GM10266 (cell line): ENCODE data around the gene DHRS7C.
"Not testable (repeated sequence)": the region's sequence is repeated elsewhere in the genome, so short reads cannot be mapped to it uniquely, and the experiment has no call there.

ENCODE experiments used
- DNase-seq: peaks from one replicate; pipeline ENCODE4 v3.0.0; 2012; ENCODE audit errors: extremely low spot score
- CTCF ChIP-seq: IDR thresholded peaks from 2 replicates; pipeline ENCODE4 v1.5.1; 2012; ENCODE audit warnings: mild to moderate bottlenecking, low read depth; ENCODE audit not compliant: control insufficient read depth, insufficient read depth; ENCODE audit errors: missing control alignments

The DHRS7C gene

GRCh38 chr17:9798724-9799123 is 7.3 kb upstream of the DHRS7C start:
- DNase-seq = no peak
- TF ChIP-seq CTCF = no peak

- DNase-seq = no peak
- no peak for TF ChIP-seq CTCF
These were observed 6.6 kb upstream of the DHRS7C start for GRCh38 chr17:9798008-9798407.

- no peak for DNase-seq
- TF ChIP-seq CTCF = no peak
These were observed 919 bp upstream of the DHRS7C start for GRCh38 chr17:9792181-9792840.

- no peak for DNase-seq
- TF ChIP-seq CTCF = no peak
These were observed 1.1 kb downstream of the DHRS7C start for GRCh38 chr17:9790316-9790715.

DNA sequence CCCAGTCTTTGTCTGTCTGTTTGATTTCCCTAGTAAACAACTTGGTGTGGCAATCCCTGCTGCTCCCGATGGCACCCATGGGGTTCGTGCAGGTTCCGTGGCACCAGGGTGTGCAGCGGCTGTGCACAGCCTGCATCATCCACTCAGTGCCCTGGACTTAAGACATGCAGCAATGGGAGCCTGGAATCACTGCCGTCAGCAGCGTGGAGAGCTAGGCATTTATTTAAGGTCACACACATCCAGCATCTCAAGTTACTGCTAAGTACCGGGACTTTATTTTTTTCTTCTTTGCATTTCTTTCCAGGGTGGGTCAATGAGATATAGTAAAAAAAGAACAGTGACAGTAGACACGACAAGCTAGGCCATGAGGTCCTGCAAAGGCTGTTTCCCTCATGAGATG is 2.8 kb downstream of the DHRS7C start:
- TF ChIP-seq CTCF = no peak
- no peak for DNase-seq

DNA sequence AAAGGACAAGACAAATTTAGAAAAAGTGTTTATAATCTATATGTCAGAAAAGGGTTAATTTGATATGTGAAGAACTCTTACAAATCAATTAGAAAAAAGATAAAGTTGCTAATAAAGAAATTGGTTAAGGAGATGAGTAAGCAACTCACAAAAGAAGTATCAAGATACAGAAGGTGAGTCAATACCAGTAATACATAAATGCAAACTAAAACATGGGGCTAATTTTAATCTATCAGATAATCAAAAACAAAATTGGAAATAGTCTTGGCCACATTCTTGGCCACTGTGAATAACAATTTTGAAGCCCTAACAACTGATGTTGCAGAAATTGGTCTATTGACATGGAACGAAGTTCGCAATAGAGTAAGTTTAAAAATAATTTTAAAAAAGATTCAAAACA is 6.8 kb downstream of the DHRS7C start:
- no peak for TF ChIP-seq CTCF
- DNase-seq = no peak

- DNase-seq = not testable (repeated sequence)
These were observed 7.9 kb downstream of the DHRS7C start for GRCh38 chr17:9783465-9783864.

DNA sequence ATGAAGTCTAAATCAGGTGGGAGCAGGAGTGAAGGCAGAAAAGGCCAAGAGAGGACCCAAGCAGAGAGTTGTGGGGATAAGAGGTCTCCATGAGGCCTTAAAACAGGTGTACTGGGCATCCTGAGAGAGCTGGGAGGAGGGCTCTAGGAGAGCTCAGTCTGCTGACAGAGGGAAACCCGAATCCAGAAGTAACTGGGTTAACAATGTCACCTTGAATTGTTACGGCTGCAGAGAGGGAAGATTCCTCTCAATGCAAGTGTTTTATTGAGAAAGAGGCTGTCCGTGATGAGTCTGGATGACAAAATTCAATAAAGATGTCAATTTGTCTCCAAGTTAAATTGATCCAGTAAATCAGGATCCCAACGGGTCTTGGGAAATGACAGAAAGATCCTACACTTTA is 8.3 kb downstream of the DHRS7C start:
- no peak for DNase-seq
- TF ChIP-seq CTCF = no peak
